Astrocyte (in vitro differentiated cells and primary cell): ENCODE measurements around the gene DROSHA.

ENCODE experiments used
- EZH2 ChIP-seq: IDR thresholded peaks from 2 replicates; pipeline ENCODE4 v1.6.1; 2012; ENCODE audit warnings: mild to moderate bottlenecking, low read length, inconsistent platforms; ENCODE audit not compliant: insufficient read depth
- TF ChIP-seq, protein P1 (sequence below): IDR thresholded peaks from 2 replicates; pipeline ENCODE4 v1.5.1; 2011; ENCODE audit warnings: low read depth, mild to moderate bottlenecking, inconsistent platforms, low read length, moderate library complexity; ENCODE audit not compliant: insufficient read depth

DNA sequence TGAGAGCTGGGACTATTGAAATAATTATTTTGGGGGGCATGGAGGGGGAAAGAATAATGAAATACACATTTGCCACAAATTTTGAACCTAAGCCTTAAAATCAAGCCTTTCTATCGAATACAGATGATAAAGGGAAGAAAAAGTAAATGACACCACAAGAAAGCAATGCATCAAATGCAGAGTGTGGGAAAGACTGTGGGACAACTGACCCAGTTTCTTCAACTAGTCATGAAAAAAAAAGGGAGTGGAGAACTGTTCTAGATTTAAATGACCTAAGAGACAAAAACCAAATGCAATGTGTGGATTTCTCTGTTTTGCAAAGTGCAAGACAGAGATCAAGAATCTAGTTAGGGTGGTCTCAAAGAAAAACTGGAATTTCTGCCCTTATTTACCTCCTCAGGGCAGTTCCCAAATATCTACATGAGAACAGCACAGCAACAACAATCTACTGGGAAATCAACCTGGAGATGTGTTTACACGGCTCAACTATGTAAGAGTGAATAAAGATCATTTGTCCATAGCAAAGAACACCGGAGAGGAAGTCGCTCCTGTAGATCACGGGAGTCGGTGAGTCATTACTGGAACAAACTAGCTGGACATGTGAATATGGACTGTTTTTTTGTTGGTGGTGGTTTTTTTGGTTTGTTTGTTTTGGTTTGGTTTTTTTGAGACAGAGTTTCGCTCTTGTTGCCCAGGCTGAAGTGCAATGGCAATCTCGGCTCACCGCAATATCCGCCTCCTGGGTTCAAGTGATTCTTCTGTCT is 145.9 kb downstream of the DROSHA start:
- TF ChIP-seq, protein P1, sequence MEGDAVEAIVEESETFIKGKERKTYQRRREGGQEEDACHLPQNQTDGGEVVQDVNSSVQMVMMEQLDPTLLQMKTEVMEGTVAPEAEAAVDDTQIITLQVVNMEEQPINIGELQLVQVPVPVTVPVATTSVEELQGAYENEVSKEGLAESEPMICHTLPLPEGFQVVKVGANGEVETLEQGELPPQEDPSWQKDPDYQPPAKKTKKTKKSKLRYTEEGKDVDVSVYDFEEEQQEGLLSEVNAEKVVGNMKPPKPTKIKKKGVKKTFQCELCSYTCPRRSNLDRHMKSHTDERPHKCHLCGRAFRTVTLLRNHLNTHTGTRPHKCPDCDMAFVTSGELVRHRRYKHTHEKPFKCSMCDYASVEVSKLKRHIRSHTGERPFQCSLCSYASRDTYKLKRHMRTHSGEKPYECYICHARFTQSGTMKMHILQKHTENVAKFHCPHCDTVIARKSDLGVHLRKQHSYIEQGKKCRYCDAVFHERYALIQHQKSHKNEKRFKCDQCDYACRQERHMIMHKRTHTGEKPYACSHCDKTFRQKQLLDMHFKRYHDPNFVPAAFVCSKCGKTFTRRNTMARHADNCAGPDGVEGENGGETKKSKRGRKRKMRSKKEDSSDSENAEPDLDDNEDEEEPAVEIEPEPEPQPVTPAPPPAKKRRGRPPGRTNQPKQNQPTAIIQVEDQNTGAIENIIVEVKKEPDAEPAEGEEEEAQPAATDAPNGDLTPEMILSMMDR, result no peak
- no peak for TF ChIP-seq EZH2
